HG03432 (cell line): ENCODE data around the gene PPME1.

ENCODE experiments used
- ATAC-seq: cut with Tn5 transposase; IDR thresholded peaks from one replicate; pipeline ENCODE4 v1.9.1; 2021; ENCODE audit warnings: mild to moderate bottlenecking, moderate library complexity; ENCODE audit not compliant: unreplicated experiment

Gene PPME1

GRCh38 chr11:74157169-74157568 is 13.9 kb upstream of the PPME1 start:
- no peak for ATAC-seq

DNA sequence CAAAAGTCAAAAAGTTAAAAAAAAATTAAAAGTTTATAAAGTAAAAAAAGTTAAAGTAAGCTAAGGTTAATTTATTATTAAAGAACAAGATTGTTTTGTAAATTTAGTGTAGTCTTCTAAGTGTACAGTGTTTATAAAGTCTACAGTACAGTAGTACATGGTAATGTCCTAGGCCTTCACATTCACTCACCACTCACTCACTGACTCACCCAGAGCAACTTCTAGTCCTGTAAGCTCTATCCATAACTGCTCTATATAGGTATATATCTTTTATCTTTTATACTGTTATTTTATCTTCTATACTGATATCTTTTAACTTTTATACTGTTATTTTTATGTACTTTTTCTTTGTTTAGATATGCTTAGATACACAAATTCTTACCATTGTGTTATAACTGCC is 11.4 kb upstream of the PPME1 start:
- no peak for ATAC-seq

GRCh38 chr11:74162681-74163467 is 8.2 kb upstream of the PPME1 start:
- peak; percentile 71 for ATAC-seq

- no peak for ATAC-seq
Measured at GRCh38 chr11:74168838-74169237, 2.3 kb upstream of the PPME1 start.

GRCh38 chr11:74169738-74170458 is 1.2 kb upstream of the PPME1 start:
- ATAC-seq: no peak

DNA sequence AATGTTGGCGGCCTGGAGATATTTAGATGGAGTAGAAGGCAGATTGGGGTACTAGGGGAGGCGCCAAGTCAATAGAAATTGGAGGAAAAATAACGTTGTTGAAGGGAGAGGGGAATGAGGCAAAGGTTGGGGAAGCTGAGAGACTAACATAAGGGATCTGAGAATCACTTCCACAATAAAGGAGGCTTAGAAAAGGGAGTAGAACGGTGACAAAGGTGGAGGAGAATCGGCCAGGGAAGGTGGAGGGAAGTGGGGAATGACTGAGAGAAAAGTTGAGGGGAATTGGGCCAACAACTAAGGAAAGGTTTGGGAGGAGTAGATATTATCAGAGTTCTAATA is 510 bp downstream of the PPME1 start:
- ATAC-seq: no peak

DNA sequence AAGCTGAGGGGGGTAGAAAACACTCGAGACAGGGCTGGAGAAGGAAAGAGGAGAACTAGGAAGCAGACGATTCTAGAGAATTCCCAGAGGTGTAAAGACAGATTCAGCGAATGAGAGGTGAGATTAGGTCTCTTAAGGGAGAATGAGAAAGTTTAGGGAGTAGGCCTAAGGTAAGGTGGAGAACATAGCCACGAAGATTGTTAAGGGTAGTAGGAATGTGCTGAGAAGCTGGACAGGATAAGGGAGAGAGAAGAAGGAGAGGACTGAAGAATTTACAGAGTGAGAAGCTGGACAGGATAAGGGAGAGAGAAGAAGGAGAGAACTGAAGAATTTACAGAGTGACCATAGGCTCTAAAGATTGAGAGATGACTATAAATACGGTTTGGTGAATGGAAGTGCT is 908 bp downstream of the PPME1 start:
- ATAC-seq: no peak

GRCh38 chr11:74175920-74176319 is 4.8 kb downstream of the PPME1 start:
- no peak for ATAC-seq

- ATAC-seq: no peak
Measured at GRCh38 chr11:74179234-74180052, 8.4 kb downstream of the PPME1 start.

GRCh38 chr11:74182635-74183034 is 11.5 kb downstream of the PPME1 start:
- ATAC-seq: no peak

- no peak for ATAC-seq
Measured at GRCh38 chr11:74185285-74185684, 14.2 kb downstream of the PPME1 start.

DNA sequence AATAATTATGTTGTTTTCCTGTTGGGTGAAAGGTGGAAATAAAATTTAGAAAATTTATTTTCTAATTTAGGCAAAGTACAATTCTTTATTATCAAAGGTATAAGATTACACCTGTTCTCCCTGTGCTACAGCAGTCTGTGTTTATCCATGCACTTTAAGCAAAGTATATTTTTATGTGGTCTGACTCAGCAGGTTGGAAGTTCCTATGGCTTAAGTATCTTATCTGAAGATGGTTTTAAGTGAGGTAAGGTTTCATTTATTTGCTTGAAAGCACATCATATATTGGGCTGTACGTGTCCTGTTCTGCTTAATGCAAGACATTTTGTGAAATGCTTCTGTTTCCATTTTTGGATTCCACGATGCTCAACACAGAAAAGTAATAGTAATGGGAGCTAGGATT is 14.6 kb downstream of the PPME1 start:
- no peak for ATAC-seq

GRCh38 chr11:74195828-74196227 is 24.7 kb downstream of the PPME1 start:
- ATAC-seq: no peak

DNA sequence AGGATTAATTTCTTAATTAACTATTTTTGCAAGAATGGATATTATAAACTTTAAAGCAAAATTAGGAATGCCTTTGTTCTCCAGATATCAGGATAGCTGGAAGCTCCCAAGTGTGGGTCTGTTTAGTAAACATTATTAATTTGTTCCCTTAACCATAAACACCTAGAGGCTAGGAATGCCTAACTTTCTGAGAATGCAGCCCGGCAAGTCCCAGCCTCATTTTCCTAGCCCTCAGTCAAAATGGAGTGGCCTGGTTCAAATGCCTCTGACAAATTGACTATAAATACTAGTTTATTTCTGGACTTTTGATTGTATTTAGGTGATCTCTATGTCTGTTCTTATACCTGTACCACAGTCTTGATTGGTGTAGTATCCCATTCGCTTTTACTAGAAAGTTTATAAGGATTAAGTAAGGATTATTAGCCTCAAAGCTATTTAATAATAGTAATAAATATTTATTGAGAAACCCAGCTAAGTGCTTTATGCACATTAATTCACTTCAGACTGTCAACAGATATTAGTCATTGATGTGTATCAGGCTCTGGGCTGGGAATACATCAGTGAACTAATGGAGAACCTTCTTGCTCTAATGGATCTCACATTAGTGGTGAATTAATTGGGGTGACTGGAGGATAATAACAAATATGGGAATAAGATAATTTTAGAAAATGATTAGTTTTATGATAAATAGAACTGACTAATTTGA is 25.8 kb downstream of the PPME1 start:
- ATAC-seq: no peak

DNA sequence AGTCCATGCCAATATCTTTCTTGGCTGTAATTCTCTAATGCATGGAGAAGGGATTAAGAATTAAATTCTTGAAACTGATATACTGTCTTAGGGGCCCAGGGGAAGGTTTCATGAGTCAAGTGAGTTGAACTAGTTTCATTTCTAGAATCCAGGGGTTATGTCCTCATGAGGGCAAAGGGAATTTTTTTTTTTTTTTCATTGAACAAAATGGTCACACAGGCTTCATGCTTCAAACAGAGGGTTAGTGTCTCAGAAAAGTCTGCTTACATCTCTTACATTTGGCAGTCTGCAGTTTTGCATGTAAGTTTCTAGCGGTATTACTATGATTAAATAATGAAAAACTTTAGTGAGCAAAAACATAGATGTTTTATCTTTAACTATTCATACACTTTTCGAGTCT is 32.9 kb downstream of the PPME1 start:
- no peak for ATAC-seq

GRCh38 chr11:74204701-74205100 is 33.6 kb downstream of the PPME1 start:
- ATAC-seq: no peak

- no peak for ATAC-seq
Measured at GRCh38 chr11:74205181-74205580, 34.1 kb downstream of the PPME1 start.

DNA sequence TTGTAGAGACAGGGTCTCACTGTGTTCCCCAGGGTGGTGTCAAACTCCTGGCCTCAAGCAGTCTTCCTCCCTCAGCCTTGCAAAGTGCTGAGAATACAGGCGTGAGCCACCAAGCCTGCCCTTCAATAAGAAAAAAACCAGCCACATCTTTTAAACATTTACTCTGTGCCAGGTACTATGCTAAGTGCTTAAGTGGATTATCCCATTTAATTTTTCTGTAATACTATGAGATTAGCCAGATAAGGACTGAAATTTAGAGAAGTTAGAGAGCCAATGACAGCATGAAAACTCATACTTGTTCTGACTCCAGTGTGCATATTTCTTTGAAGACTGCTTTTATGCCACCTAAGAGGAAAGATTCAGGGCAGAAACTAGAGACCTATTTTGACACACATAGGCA is 35.7 kb downstream of the PPME1 start:
- ATAC-seq: no peak

DNA sequence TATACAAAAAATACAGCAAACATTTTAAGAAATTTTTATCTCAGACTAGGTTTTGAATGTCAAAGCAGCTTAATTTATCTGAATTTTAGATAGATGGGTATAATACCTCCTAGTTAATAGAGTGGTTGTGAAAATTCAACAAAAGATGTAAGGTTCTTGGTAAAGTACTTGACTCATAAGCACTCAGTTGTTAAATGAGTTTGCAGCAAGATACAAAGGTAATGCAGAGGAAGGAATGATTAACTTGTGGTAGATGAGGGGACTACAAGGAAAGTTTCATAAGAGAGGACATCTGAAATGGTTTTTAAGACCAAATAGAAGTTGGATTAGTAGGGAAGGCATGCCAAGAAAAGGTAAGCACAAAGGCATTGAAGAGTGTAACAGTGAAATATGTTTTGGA is 37.4 kb downstream of the PPME1 start:
- ATAC-seq: no peak

- no peak for ATAC-seq
Measured at GRCh38 chr11:74212533-74212932, 41.4 kb downstream of the PPME1 start.

- ATAC-seq: no peak
Measured at GRCh38 chr11:74220376-74220775, 49.3 kb downstream of the PPME1 start.
